T1000 (cell line): ENCODE data around the gene TAGAP.

ENCODE experiments used
- DNase-seq: peaks from one replicate; lab custom pipeline; 2025; ENCODE audit warnings: mixed read lengths; lab: John Stamatoyannopoulos, UW

Gene TAGAP

GRCh38 chr6:159071843-159072769 is 27.3 kb upstream of the TAGAP start:
- no peak for DNase-seq

DNA sequence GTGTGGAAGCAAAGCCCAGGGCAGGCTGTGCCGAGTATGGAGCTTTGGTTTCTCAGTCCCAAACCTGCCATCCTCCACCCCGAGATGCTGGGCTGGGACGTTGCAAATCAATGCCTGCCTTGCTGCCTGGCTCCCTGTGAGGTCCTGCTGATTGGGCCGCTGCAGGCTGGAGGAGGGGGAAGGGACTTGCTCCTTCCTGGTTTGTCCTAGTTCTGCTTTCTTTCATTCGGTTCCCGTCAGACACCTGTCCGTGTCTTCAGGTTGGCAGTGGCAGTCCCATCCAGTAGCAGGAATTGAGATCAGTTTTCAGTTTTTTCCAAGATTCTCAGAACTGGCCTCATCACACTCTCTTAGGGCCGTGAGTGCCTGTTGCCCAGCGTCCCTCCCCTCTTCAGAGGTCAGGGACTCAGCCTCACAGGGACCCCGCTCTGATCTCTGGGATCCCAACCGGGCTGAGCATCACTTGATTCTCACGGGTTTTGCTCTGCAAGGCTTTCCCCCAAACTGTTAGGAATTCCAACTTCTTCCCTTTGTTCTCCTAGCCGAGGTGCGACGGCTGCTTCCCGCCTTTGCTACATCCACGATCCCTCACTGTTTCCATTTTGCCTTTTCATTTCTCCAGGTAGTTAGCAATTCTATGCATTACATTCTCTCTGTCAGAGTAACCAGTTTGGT is 24.2 kb upstream of the TAGAP start:
- no peak for DNase-seq

DNA sequence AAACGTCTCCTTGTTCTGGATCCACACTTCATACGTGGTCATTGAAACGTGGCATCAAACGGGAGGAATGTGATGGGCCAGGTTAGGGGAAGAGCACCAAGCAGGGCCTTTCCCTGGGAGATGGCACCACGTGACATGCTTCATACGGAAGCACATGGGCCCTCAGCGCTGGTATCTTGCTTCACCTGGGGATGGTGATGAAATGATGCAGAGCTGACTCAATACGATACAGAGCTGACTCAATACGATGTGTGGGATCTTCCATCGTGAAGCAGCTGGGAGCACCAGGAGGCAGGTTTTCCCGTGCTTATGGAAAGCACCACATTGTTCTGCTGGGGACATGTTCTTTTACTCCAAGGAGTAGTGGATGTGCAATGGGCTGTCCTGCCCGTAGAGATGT is 22.5 kb upstream of the TAGAP start:
- no peak for DNase-seq

DNA sequence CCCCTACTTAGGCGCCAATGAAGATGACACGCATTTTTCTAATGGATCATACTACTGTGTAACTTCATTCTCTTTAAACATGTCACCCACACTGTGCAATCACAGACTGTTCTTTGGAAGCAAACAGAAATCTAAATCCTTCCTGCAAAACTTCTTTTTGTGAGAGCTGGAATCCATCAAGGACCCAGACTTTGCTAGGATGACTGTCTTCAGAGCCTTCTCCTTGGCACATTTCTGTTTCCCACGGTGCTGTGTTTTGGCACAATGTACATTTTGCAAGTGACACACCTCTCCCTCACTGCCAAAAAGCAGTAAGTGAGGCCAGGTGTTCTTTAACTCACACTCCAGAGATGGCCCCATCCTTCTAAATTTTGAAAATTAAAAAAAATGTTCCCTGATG is 21.7 kb upstream of the TAGAP start:
- no peak for DNase-seq

DNA sequence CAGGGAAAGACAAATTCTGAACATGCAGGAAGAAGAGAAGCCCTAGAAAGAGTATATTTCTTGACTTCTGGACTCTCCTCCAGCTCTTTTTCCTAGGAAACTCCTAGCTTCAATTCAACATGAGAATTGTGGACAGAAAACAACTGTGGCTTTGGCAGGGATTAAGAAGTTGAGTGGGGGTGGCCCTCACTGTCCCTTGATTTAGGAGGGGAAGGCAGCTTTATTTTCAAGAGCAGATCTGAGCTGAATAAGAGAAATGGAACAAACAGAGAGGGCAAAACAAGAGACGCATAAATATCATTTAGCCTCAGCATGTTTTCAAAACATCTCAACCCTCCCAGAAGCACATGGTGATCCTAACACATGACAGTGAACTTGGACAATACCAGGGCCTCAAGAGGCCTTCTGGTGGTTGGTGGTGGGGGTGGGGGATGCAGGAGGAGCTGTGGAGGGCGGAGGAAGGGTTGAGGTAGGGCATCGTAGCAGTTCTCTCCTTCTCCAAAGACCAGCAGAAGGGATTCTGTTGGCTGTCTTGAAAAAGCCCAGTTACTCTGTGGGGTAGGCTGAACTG is 21.1 kb upstream of the TAGAP start:
- DNase-seq, result no peak

GRCh38 chr6:159065091-159065490 is 20.3 kb upstream of the TAGAP start:
- DNase-seq, result no peak

GRCh38 chr6:159064477-159064876 is 19.7 kb upstream of the TAGAP start:
- DNase-seq, result no peak

DNA sequence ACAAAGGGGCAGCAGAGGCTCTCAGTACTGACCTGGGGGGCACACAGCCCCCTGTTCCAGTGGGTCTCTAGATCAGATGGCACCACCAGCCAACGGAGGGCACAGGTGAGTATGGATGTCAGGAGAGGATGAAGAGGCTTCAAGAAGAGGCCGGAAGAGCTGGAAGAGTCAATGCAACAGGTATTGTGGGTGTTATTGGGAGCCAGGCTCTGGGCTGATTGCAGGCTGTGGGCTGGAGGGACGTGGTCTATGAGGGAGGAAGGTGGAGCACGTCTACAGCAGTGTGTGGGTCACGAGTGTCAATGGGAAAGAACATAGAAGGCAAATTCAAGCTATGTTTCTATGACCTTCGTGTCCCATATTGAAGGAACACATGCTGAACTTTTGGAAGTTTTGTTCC is 18.8 kb upstream of the TAGAP start:
- DNase-seq, result no peak

GRCh38 chr6:159062976-159063375 is 18.2 kb upstream of the TAGAP start:
- no peak for DNase-seq

GRCh38 chr6:159062564-159062945 is 17.8 kb upstream of the TAGAP start:
- no peak for DNase-seq

GRCh38 chr6:159061805-159062563 is 17.2 kb upstream of the TAGAP start:
- DNase-seq, result no peak

- no peak for DNase-seq
Observed at GRCh38 chr6:159061146-159061545, 16.4 kb upstream of the TAGAP start.

- DNase-seq, result no peak
Observed at GRCh38 chr6:159059885-159060506, 15.2 kb upstream of the TAGAP start.

DNA sequence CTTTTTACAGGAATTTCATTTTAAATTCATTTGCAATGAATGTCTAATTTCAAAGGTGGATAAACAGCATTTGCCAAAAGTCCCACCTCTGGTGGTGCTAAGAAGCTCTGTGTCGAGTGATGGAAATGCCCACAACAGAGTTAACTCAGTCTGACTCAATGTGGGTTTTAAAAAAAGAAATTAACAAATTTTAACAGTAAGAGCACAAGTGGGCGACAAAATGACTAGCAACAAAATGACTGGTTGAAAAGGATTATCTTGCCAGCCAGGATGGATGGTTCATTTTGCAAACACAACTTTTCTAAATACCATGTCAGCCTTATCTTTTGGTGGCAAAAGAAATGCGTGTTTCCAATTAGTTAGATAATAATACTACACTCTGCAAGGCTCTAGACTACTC is 14.3 kb upstream of the TAGAP start:
- no peak for DNase-seq

GRCh38 chr6:159056899-159057298 is 12.1 kb upstream of the TAGAP start:
- DNase-seq, result no peak

DNA sequence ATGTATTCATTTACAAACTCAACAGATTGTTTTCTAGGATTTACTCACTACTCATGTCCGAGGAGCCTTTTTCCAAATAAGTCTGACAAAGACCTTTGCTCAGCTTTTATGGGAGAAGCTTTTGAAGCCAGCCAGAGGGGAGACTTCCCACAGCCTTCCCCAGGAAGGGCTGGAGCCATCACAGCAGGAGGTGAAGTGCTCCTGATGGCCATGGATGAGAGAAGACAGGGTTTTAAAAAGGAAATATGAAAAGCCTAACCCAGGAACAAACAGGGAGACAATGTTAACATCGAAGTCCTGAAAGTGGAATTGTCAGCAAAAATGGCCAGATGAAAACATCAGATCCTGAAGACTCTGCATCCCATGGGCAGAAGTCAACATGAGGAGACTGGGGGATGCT is 11.6 kb upstream of the TAGAP start:
- no peak for DNase-seq

- no peak for DNase-seq
Observed at GRCh38 chr6:159056003-159056402, 11.2 kb upstream of the TAGAP start.

DNA sequence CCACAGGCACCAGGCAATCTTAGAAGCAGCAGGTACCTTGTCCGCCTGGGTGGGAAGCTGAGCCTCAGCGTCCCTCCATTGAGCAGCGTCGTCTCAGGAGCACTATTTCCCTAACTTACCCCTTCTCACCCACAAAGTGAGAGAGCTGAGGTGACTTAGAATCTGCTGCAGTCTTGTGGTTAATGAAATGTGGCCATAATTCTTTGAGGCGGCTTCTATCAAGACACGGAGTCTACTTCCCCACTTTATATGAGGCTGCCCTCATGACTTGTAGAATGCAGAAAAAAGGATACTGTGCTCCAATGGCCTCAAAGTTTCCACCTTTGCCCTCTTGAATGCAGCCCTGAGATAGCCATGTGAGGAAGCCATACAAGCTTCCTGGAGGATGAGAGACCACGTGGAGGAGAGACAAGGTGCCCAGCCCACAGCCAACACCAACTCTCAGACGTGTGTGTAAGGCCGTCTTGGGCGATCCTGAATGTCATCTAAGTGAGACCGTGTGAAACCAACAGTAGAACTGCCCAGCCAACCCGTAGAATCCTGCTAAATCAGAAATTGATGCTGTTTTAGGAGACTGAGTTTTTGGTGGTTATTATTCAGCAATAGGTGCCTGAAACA is 9.1 kb upstream of the TAGAP start:
- no peak for DNase-seq

DNA sequence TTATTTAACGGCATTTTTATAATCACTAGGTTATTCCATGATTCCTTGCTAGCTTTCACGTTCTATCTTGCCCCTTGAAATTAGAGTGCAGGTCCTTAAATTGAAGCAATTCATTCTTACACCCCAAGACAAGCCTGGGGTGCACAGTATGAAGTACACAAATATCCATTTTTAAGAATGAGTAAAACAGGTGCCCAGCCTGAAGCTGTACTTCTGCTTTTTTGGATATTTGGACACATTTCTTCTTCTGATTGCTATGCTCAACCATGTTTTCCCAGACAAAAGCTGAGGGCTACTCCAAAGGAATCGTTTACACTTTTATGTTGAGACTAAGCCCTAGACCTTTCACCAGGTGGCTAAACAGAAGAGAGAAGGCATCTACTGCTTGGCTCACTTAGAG is 7.9 kb upstream of the TAGAP start:
- no peak for DNase-seq

DNA sequence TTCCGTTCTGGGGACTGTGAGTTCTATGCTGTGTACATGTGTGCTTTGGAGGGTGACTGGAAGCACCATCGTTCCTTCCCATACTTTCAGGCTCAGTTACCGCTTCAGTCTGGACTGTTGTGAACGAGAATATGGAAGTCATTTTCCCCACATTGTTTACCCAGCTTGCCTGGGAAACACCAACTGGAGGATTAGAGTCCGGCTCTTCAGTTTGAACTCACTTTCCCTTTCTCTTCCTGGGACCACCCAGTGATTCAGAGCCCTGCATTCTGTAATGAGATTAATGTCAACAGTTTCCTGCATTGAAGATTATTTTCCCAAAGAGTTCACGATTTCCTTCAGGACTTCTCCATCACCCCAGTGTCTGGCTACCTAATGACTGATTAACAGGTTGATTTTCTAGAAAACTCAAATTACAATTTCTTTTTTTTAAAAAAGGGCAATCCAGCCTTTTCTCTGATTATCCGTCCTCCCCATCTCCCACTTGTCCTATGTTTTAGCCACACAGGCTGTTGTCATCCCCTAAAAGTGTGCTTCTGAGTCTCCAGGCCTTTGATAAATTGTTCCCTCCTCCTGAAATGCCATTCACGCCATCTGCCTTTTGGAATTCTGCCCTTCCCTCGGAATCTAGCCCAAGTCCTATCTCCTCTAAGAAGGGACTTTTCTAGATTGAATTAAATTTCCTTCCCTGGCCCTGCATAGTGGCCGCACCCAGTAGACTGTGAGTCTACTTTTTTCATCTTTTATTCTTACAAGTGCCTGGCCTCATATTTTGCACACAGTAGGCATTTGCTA is 3.3 kb upstream of the TAGAP start:
- DNase-seq, result no peak

DNA sequence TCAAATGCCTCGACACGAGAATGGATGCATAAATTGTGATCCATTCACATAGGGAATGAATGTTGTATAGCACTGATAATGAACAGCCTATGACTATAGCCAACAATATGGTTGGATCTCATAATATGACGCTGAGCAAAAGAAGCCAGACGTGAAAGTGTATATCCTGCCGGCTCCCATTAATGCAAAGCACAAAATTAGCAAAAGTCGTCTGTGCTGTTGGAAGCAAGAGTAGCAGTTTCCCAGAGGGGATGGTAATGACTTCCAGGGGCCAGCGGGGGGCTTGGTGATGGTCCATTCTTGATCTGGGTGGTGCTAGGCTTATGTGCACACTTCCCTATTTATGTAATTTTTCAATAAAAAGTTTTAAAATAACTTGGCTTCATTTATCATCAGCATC is 1.0 kb upstream of the TAGAP start:
- no peak for DNase-seq
